Measurements from ENCODE around the gene TMEM267. TPM values are rescaled to one million over a fixed set of nuclear protein-coding genes. Genes with fewer than 3 reads are reported as not detected.

Gene TMEM267
- total and polyA plus RNA-seq, 2 of the 4 experiments (the other 2 are of a cell fraction) = 9.2 to 12.0 TPM

DNA sequence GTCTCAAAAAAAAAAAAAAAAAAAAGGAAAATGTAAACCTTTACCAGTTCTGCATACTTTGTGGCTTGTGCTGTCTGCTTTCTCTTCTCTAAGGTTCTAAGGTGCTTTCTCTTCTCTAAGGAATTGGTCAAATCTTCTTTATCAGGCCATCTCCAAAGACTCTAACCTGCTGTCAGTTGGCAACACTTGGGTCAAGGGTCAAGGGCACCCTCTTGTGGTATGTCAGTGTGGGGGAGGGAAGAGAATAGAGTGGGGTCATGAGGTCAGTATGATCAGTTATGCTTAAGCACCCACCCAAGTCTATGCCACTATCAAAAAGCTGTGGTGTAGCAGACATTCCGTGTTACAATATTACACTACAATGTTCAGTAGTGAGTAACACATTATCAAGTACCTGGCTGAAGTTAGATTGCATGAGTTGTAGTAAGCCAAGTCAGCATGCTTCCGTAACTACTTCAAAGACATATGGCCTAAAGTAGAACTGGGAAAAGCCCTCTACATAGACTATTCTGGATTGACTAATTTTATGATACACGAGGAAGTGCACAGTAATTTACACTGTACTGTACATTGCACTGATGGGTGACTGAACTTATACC is 46.5 kb downstream of the TMEM267 start:
- H4K8ac ChIP-seq (ENCODE audit: low read depth in 2 of 2, low read length in 2 of 2) = no peak overlapping the region
- H3K23ac ChIP-seq (ENCODE audit: low read depth, low read length) = no peak overlapping the region
- peaks cover 2% of the 10 kb centered on the region; the same call in 1 of the 2 replicates for H3K9me1 ChIP-seq (ENCODE audit: insufficient read depth, low read length)
- no peak overlapping the region for H2AFZ ChIP-seq (replicated peaks; ENCODE audit: low read length, poor library complexity)
- H3K9me3 ChIP-seq (ENCODE audit: control insufficient read depth, insufficient read depth, low read length) = no peaks in the 10 kb centered on the region
- H2BK5ac ChIP-seq (ENCODE audit: low read depth, low read length, poor library complexity, severe bottlenecking) = no peak overlapping the region
- H3K4me2 ChIP-seq (ENCODE audit: low read depth, low read length) = no peak overlapping the region
- no peaks in the 10 kb centered on the region for H3K27me3 ChIP-seq (ENCODE audit: control insufficient read depth, insufficient read depth, low read length)
- no peak overlapping the region for H3K56ac ChIP-seq (ENCODE audit: extremely low read depth, insufficient read depth, low read length)
- ChIA-PET CTCF (no interaction called here), POLR2A (ENCODE audit: unreplicated experiment) (no interaction called here)
- no peak overlapping the region for H3K4ac ChIP-seq (ENCODE audit: low read depth, low read length)
- no peak overlapping the region for H3K4me3 ChIP-seq (ENCODE audit: insufficient read depth, low read depth, low read length)
- H3K27ac ChIP-seq (ENCODE audit: insufficient read depth, low read length) = no peak overlapping the region
- dilution Hi-C loops (cut with HindIII; ENCODE audit: low sequenced_read_pairs, unreplicated experiment) (no loop called here), in situ Hi-C loops (cut with MboI; ENCODE audit: low sequenced_read_pairs) (no loop called here), intact Hi-C loops (cut with micrococcal nuclease) (no loop called here)
- H4K91ac ChIP-seq (ENCODE audit: insufficient read depth, low read depth, low read length) = no peak overlapping the region
- H2BK15ac ChIP-seq (ENCODE audit: low read depth, low read length) = no peak overlapping the region
- no peak for DNase-seq
- no TSS peak for BruUV-seq (replicated peaks)
- no peak for TF ChIP-seq MXI1 (IDR thresholded peaks at IDR 0.05; ENCODE audit: borderline replicate concordance, low read depth, low read length)
- no peak for TF ChIP-seq RFX5 (IDR thresholded peaks at IDR 0.05; ENCODE audit: low read depth, low read length)
- no peak for TF ChIP-seq RAD21 (IDR thresholded peaks at IDR 0.05; ENCODE audit: low read length)
- TF ChIP-seq CEBPB (IDR thresholded peaks at IDR 0.05; ENCODE audit: low read depth, low read length) = no peak
- no peak for TF ChIP-seq ELK1 (IDR thresholded peaks at IDR 0.05; ENCODE audit: borderline replicate concordance, low read depth, low read length)
- TF ChIP-seq MAZ (IDR thresholded peaks at IDR 0.05; ENCODE audit: borderline replicate concordance, low read depth, low read length) = no peak
- H3K14ac ChIP-seq (replicated peaks; ENCODE audit: low read depth, low read length) = no peak overlapping the region
- no peak overlapping the region for H2BK20ac ChIP-seq (ENCODE audit: low read depth, low read length)
- H2AK5ac ChIP-seq (ENCODE audit: low read depth, low read length) = no peak overlapping the region
- H4K20me1 ChIP-seq (ENCODE audit: insufficient read depth, low read length) = no peaks in the 10 kb centered on the region
- no peak overlapping the region for H3K9ac ChIP-seq (ENCODE audit: low read depth, low read length)
- no peaks in the 10 kb centered on the region; the same call in 1 of the 2 replicates for H3K4me1 ChIP-seq (ENCODE audit: control insufficient read depth, insufficient read depth, low read length)
- no peaks in the 10 kb centered on the region for H3K79me1 ChIP-seq (ENCODE audit: low read depth in 1 of 2, low read length in 2 of 2)
- no CpG with 5 or more reads among the region's 3 CpGs for WGBS, 2 experiments (ENCODE audit: extremely low coverage in 2 of 2, insufficient read length in 1 of 2)
- H2BK120ac ChIP-seq (ENCODE audit: low read depth, low read length) = no peak overlapping the region
- no peak overlapping the region for H3K18ac ChIP-seq (ENCODE audit: low read depth, low read length)
- no peak overlapping the region for H4K5ac ChIP-seq (ENCODE audit: low read depth, low read length)
- ATAC-seq (ENCODE audit: low read depth) = no peak
- H2AK9ac ChIP-seq (replicated peaks; ENCODE audit: low read depth, low read length, poor library complexity) = no peak overlapping the region
- H3K36me3 ChIP-seq (ENCODE audit: control insufficient read depth, insufficient read depth, low read length) = no peaks in the 10 kb centered on the region

Measured in IMR-90 (cell line).